Measurements from ENCODE around the gene PLA2G12B. TPM values are rescaled to one million over a fixed set of nuclear protein-coding genes. Genes with fewer than 3 reads are reported as not detected.

Gene PLA2G12B
- total RNA-seq, 1 experiment from 2014 or later = not detected

DNA sequence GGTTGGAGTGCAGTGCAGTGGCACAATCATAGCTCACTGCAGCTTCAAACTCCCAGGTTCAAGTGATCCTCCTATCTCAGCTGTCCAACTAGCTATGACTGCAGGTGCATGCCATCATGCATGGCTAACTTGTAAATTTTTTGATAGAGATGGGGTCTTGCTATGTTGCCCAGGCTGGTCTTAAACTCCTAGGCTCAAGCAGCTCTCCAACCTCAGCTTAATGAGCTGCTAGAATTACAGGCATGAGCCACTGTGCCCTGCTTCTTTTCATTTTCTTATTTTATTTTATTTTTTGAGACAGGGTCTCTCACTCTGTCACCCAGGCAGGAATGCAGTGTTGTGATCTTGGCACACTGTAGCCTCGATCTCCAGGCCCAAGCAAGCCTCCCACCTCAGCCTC lies 7.6 kb downstream of the PLA2G12B start:
- Mint-ChIP-seq H3K27ac (ENCODE audit: unreplicated experiment) (no peak overlapping the region), H3K9me3 (ENCODE audit: low read depth, unreplicated experiment) (no peaks in the 10 kb centered on the region), H3K27me3 (ENCODE audit: unreplicated experiment) (no peaks in the 10 kb centered on the region), H3K4me3 (ENCODE audit: low read depth, unreplicated experiment) (no peak overlapping the region), H3K4me1 (ENCODE audit: low read depth, unreplicated experiment) (no peaks in the 10 kb centered on the region), H3K36me3 (ENCODE audit: insufficient read depth, unreplicated experiment) (no peaks in the 10 kb centered on the region)
- no TSS peak for BruUV-seq (replicated peaks)
- CTCF ChIA-PET = no interaction called here
- TF ChIP-seq, protein P1, sequence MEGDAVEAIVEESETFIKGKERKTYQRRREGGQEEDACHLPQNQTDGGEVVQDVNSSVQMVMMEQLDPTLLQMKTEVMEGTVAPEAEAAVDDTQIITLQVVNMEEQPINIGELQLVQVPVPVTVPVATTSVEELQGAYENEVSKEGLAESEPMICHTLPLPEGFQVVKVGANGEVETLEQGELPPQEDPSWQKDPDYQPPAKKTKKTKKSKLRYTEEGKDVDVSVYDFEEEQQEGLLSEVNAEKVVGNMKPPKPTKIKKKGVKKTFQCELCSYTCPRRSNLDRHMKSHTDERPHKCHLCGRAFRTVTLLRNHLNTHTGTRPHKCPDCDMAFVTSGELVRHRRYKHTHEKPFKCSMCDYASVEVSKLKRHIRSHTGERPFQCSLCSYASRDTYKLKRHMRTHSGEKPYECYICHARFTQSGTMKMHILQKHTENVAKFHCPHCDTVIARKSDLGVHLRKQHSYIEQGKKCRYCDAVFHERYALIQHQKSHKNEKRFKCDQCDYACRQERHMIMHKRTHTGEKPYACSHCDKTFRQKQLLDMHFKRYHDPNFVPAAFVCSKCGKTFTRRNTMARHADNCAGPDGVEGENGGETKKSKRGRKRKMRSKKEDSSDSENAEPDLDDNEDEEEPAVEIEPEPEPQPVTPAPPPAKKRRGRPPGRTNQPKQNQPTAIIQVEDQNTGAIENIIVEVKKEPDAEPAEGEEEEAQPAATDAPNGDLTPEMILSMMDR (IDR thresholded peaks at IDR 0.05; ENCODE audit: unreplicated experiment) = no peak
- DNase-seq = no peak
- intact Hi-C loops (cut with micrococcal nuclease; ENCODE audit: unreplicated experiment) = no loop called here

DNA sequence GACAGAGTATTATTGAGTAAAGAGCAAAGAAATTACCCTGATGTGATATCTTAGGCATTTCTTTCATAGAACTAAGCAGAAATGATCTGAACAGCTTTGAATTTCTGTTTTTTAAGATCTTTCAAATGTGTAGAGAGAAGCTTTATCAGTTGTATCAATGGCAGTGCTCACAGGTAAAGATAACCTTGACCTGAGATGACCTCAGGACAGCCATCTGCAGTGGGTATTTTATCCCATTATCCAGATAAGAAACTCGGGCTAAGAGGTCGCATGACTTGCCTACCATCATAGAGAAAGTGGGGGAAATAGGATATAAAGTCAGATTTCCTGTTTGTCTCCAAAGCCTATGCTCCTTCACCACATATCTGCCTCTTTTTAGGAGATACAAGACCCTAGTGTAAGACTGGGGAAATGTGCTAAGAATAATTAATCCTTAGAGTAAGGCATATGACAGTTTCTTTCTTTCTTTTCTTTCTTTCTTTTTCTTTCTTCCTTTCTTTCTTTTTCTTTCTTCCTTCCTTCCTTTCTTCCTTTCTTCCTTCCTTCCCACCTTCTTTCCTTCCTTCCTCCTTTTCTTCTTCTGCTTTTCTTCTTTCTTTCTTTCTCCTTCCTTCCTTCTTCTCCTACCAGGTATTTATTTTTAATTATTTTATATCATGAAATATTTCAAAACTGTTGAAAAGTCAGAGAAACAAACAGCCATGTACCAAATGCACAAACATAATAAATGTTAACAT lies 10.9 kb downstream of the PLA2G12B start:
- intact Hi-C loops (cut with micrococcal nuclease; ENCODE audit: unreplicated experiment) = no loop called here
- DNase-seq = no peak
- no peak overlapping the region for H3K27ac Mint-ChIP-seq (ENCODE audit: unreplicated experiment)
- no peaks in the 10 kb centered on the region for H3K9me3 Mint-ChIP-seq (ENCODE audit: low read depth, unreplicated experiment)
- CTCF ChIA-PET = no interaction called here
- no peaks in the 10 kb centered on the region for H3K36me3 Mint-ChIP-seq (ENCODE audit: insufficient read depth, unreplicated experiment)
- TF ChIP-seq, protein P1 (IDR thresholded peaks at IDR 0.05; ENCODE audit: unreplicated experiment) = no peak
- BruUV-seq (replicated peaks) = no TSS peak
- no peaks in the 10 kb centered on the region for H3K27me3 Mint-ChIP-seq (ENCODE audit: unreplicated experiment)
- H3K4me1 Mint-ChIP-seq (ENCODE audit: low read depth, unreplicated experiment) = peaks cover 11% of the 10 kb centered on the region
- no peak overlapping the region for H3K4me3 Mint-ChIP-seq (ENCODE audit: low read depth, unreplicated experiment)

DNA sequence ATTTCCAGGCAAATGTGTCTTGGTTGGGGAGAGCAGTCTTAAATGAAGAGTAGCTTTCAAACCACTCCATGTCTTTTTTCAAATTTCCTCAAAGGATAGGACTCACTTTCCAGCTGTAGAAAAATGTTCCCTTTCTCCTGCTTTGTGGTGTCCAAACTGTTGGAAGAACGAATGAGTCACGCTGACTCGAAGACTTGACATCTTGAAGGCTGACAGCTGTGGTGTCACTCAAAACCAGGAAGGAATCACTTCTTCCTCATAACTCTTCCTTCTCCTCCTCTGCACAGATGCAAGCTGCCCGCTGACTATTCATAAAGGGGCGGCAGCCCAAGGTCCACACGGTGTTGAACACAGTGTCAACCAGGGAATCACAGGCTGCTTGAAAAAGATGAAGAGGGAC lies 19.2 kb downstream of the PLA2G12B start:
- TF ChIP-seq, protein P1 (IDR thresholded peaks at IDR 0.05; ENCODE audit: unreplicated experiment) = no peak
- Mint-ChIP-seq H3K4me1 (ENCODE audit: low read depth, unreplicated experiment) (peaks cover 11% of the 10 kb centered on the region), H3K9me3 (ENCODE audit: low read depth, unreplicated experiment) (no peaks in the 10 kb centered on the region), H3K4me3 (ENCODE audit: low read depth, unreplicated experiment) (no peak overlapping the region), H3K27ac (ENCODE audit: unreplicated experiment) (no peak overlapping the region), H3K36me3 (ENCODE audit: insufficient read depth, unreplicated experiment) (no peaks in the 10 kb centered on the region), H3K27me3 (ENCODE audit: unreplicated experiment) (no peaks in the 10 kb centered on the region)
- CTCF ChIA-PET = interaction anchor here (0.6 to 0.7 kb wide), 2 partner anchors 10 to 276 kb away, joined by 3 to 8 read pairs; no protein-coding TSS in a partner anchor
- intact Hi-C loops (cut with micrococcal nuclease; ENCODE audit: unreplicated experiment) = no loop called here
- BruUV-seq (replicated peaks) = no TSS peak
- no peak for DNase-seq

DNA sequence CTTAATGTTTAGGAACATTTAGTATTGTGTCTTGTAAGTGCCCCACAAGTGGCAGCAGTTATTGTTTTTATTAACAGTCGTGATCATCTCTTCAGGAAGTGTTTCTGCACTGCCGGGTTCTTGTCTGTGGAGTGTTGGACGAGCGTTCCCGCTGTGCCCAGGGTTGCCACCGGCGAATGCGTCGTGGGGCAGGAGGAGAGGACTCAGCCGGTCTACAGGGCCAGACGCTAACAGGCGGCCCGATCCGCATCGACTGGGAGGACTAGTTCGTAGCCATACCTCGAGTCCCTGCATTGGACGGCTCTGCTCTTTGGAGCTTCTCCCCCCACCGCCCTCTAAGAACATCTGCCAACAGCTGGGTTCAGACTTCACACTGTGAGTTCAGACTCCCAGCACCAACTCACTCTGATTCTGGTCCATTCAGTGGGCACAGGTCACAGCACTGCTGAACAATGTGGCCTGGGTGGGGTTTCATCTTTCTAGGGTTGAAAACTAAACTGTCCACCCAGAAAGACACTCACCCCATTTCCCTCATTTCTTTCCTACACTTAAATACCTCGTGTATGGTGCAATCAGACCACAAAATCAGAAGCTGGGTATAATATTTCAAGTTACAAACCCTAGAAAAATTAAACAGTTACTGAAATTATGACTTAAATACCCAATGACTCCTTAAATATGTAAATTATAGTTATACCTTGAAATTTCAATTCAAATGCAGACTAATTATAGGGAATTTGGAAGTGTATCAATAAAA lies 22.2 kb downstream of the PLA2G12B start:
- DNase-seq = no peak
- H3K4me3 Mint-ChIP-seq (ENCODE audit: low read depth, unreplicated experiment) = no peak overlapping the region
- H3K9me3 Mint-ChIP-seq (ENCODE audit: low read depth, unreplicated experiment) = no peaks in the 10 kb centered on the region
- no peaks in the 10 kb centered on the region for H3K27me3 Mint-ChIP-seq (ENCODE audit: unreplicated experiment)
- TF ChIP-seq, protein P1 (IDR thresholded peaks at IDR 0.05; ENCODE audit: unreplicated experiment) = no peak
- BruUV-seq (replicated peaks) = no TSS peak
- CTCF ChIA-PET = no interaction called here
- H3K4me1 Mint-ChIP-seq (ENCODE audit: low read depth, unreplicated experiment) = no peaks in the 10 kb centered on the region
- no peak overlapping the region for H3K27ac Mint-ChIP-seq (ENCODE audit: unreplicated experiment)
- intact Hi-C loops (cut with micrococcal nuclease; ENCODE audit: unreplicated experiment) = no loop called here
- no peaks in the 10 kb centered on the region for H3K36me3 Mint-ChIP-seq (ENCODE audit: insufficient read depth, unreplicated experiment)
